ENCODE data around the gene WEE2.

WEE2 gene

DNA sequence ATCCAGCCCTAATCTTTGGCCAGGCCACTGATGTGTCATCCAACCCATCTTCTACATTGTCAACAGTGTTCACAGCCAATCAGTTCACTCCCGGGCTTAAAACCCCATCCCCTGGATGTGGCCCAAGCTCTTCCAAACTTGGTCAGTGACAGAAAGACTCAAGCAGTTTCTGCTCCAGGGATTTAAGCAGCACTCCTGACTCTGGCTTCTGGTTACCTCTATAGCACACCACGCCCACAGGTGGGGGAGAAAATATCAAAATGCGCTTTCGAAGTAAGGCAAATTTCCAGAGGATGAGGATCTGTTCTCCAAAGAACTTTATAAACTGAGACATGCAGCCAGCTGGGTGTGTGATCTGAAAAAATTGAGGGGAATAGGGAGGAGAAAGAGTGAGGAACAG, 42.1 kb upstream of the WEE2 start:
- in situ Hi-C loops (cut with MboI; ENCODE audit: low sequenced_read_pairs, unreplicated experiment): no loop called here
- TF ChIP-seq, protein P1, sequence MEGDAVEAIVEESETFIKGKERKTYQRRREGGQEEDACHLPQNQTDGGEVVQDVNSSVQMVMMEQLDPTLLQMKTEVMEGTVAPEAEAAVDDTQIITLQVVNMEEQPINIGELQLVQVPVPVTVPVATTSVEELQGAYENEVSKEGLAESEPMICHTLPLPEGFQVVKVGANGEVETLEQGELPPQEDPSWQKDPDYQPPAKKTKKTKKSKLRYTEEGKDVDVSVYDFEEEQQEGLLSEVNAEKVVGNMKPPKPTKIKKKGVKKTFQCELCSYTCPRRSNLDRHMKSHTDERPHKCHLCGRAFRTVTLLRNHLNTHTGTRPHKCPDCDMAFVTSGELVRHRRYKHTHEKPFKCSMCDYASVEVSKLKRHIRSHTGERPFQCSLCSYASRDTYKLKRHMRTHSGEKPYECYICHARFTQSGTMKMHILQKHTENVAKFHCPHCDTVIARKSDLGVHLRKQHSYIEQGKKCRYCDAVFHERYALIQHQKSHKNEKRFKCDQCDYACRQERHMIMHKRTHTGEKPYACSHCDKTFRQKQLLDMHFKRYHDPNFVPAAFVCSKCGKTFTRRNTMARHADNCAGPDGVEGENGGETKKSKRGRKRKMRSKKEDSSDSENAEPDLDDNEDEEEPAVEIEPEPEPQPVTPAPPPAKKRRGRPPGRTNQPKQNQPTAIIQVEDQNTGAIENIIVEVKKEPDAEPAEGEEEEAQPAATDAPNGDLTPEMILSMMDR (IDR thresholded peaks at IDR 0.05; ENCODE audit: borderline replicate concordance, control extremely low read depth, extremely low read depth, insufficient read depth, missing control alignments): no peak
- no peak for DNase-seq (ENCODE audit: low spot score)

DNA sequence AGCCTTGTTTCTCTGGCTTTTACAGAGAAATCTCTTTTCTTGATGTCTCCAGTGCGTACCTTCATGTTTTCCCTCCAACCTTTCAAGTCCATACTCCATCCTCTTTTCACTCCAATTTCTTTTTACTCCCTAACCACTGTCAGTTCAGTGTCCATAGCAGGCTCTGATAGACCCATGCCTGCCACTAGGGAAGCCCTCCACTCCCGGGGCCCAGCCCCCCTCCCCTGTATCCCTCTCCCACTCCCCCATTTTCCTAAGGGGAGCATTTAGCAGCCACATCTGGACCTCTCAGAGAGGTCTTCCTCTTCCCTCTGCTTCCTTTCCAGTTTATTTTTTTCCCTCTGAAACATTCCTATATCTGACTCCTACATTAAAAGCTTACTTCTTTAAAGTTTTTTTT, 39.3 kb upstream of the WEE2 start:
- in situ Hi-C loops (cut with MboI; ENCODE audit: low sequenced_read_pairs, unreplicated experiment): no loop called here
- no peak for DNase-seq (ENCODE audit: low spot score)
- TF ChIP-seq, protein P1 (IDR thresholded peaks at IDR 0.05; ENCODE audit: borderline replicate concordance, control extremely low read depth, extremely low read depth, insufficient read depth, missing control alignments): no peak

DNA sequence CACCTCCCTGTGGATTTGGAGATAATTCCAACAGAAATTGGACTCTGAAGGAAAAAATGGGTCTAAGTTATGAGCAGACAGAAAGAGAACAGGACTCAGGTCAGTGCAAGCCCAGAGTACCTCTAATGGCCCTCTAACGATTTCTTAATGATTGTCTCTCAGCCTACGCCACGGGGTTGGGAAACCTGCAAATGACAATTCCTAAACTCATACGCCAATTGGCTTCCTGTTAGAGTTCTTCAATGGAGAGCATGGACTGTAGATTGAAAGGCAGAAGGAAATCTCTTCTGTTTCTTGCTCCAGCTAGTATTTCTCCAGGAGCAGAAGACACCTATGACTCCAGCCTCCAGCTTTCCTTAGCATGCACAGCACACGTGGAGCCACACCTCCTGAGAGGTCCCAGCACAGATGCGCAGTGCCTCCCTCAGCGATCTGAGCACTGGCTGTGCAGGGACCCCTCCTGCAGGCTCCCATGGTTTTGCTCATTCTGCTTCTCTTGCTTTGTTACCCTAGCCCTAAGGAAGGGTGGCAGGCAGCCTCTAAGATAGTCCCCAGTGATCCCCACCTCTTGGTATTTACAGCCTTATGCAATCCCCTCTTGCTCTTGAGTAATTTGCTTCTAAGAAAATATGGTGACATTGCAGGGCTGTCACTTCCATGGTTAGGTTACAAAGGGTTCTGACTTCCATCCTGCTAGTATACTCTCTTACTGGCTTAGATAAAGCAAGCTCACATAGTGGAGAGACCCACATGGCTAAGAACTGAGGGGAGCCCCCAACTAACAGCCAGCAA, 36.3 kb upstream of the WEE2 start:
- in situ Hi-C loops (cut with MboI; ENCODE audit: low sequenced_read_pairs, unreplicated experiment): no loop called here
- DNase-seq (ENCODE audit: low spot score): no peak
- TF ChIP-seq, protein P1 (IDR thresholded peaks at IDR 0.05; ENCODE audit: borderline replicate concordance, control extremely low read depth, extremely low read depth, insufficient read depth, missing control alignments): no peak

DNA sequence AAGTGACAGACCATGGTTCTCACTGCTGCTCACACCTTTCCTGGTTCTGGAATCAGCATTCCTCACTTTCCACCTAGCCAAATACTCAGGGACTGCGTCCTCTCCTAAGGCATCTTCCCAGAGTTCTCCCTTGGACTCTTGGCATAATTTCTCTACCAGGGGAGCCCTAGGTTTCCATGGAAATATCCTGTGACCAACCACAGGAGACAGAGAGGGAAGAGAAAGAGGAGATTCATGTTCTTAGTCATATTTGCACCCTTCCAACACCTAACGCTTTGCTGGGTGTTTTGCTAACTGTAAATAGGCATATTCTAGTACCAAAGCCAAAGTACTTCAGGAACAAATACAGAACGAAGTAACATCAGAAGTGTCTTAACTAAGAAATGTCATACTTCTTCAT, 34.8 kb upstream of the WEE2 start:
- in situ Hi-C loops (cut with MboI; ENCODE audit: low sequenced_read_pairs, unreplicated experiment): no loop called here
- TF ChIP-seq, protein P1 (IDR thresholded peaks at IDR 0.05; ENCODE audit: borderline replicate concordance, control extremely low read depth, extremely low read depth, insufficient read depth, missing control alignments): no peak

DNA sequence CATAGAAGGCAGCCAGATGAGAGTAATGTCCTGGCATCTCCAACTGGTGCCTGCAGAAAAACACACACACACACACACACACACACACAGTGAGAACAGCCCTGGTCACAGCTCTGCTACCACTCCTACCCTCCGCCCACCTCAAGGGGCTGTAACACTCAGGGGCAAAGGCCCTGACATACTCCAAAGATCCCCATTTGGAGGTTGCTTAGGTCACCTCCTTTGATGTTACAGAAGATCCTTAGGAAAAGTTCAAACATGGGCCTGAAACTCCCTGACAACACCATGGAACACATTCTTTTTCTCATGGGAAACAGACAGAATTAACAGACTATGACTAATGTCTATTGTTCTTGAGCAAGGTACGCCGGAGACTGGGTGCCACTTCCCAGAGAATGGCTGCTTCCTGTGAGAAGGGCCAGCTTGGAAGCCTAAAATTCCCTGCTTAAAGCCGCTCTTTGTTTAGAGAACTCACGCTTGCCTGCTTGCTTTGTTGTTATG, 33.9 kb upstream of the WEE2 start:
- TF ChIP-seq, protein P1 (IDR thresholded peaks at IDR 0.05; ENCODE audit: borderline replicate concordance, control extremely low read depth, extremely low read depth, insufficient read depth, missing control alignments): no peak
- in situ Hi-C loops (cut with MboI; ENCODE audit: low sequenced_read_pairs, unreplicated experiment): no loop called here
- DNase-seq (ENCODE audit: low spot score): no peak

More for the DNA sequence above, 34.8 kb upstream of the WEE2 start:
- DNase-seq (ENCODE audit: low spot score): no peak

DNA sequence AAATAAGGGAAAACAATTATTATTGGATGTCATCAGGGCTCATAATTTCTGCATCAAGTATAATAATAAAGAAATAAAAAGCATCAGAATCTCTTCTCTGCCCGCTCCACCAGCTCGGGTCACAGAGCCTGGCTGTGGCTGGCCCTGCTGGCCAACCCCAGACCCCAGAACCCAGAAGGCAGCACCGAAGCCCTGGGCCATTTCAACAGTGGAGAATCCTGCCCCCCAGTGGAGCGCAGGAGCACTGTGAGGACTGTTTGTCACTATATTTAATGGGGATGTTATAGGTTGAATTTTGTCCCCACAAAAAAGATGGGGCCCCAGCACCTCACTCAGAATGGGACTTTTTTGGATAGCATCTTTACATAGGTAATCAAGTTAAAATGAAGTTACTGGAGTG, 33.5 kb upstream of the WEE2 start:
- in situ Hi-C loops (cut with MboI; ENCODE audit: low sequenced_read_pairs, unreplicated experiment): no loop called here
- TF ChIP-seq, protein P1 (IDR thresholded peaks at IDR 0.05; ENCODE audit: borderline replicate concordance, control extremely low read depth, extremely low read depth, insufficient read depth, missing control alignments): no peak
- no peak for DNase-seq (ENCODE audit: low spot score)
